Measurements from ENCODE around the gene FAM107A.
A peak's percentile ranks its signal among the peaks of the same experiment; 100 is the strongest.
"Not testable (repeated sequence)": the region's sequence is repeated elsewhere in the genome, so short reads cannot be mapped to it uniquely, and the experiment has no call there.

The FAM107A gene

GRCh38 chr3:58535531-58536500 is 41.4 kb downstream of the FAM107A start:
- DNase-seq = no peak

GRCh38 chr3:58534592-58535494 is 42.3 kb downstream of the FAM107A start:
- no peak for DNase-seq

- DNase-seq = peak; percentile 51 to 65
Observed at GRCh38 chr3:58532794-58533220, 44.4 kb downstream of the FAM107A start.

GRCh38 chr3:58531956-58532355 is 45.2 kb downstream of the FAM107A start:
- no peak for DNase-seq

- no peak for DNase-seq
Observed at GRCh38 chr3:58531555-58531954, 45.6 kb downstream of the FAM107A start.

- DNase-seq = no peak
Observed at GRCh38 chr3:58530354-58530865, 46.8 kb downstream of the FAM107A start.

GRCh38 chr3:58529516-58530353 is 47.5 kb downstream of the FAM107A start:
- DNase-seq = no peak

- no peak for DNase-seq
Observed at GRCh38 chr3:58528629-58529028, 48.6 kb downstream of the FAM107A start.

- not testable (repeated sequence) for DNase-seq
Observed at GRCh38 chr3:58527440-58527839, 49.8 kb downstream of the FAM107A start.

GRCh38 chr3:58526515-58526957 is 50.7 kb downstream of the FAM107A start:
- no peak for DNase-seq

- DNase-seq = no peak
Observed at GRCh38 chr3:58524326-58524888, 52.8 kb downstream of the FAM107A start.

GRCh38 chr3:58522759-58523425 is 54.3 kb downstream of the FAM107A start:
- DNase-seq = no peak

- peak; percentile 24 to 63 for DNase-seq
Observed at GRCh38 chr3:58521917-58522631, 55.1 kb downstream of the FAM107A start.

- no peak for DNase-seq
Observed at GRCh38 chr3:58521336-58521670, 55.9 kb downstream of the FAM107A start.

- DNase-seq = no peak
Observed at GRCh38 chr3:58520403-58521335, 56.5 kb downstream of the FAM107A start.

- DNase-seq = no peak
Observed at GRCh38 chr3:58519668-58520402, 57.4 kb downstream of the FAM107A start.

GRCh38 chr3:58518291-58518789 is 58.9 kb downstream of the FAM107A start:
- no peak for DNase-seq

GRCh38 chr3:58514405-58514804 is 62.8 kb downstream of the FAM107A start:
- no peak for DNase-seq
